DND-41 (cell line): ENCODE results near the gene GYPC.

Experiments
- CTCF ChIP-seq: IDR thresholded peaks from 2 replicates; pipeline ENCODE4 v1.5.1; 2012; ENCODE audit warnings: borderline replicate concordance, low read length, moderate library complexity, mild to moderate bottlenecking; ENCODE audit not compliant: poor library complexity, severe bottlenecking; ENCODE audit errors: extremely low read depth
- EZH2 ChIP-seq: IDR thresholded peaks from 3 replicates; pipeline ENCODE4 v1.6.1; 2012; ENCODE audit warnings: borderline replicate concordance, low read depth, mild to moderate bottlenecking, moderate library complexity, low read length, inconsistent platforms; ENCODE audit not compliant: severe bottlenecking

- no peak for TF ChIP-seq CTCF
- TF ChIP-seq EZH2 = no peak
Observed at GRCh38 chr2:126674075-126674744, 18.3 kb downstream of the GYPC start.
